Endothelial cell (in vitro differentiated cells): ENCODE data around the gene ADAMTS8. TPM values are rescaled to one million over a fixed set of nuclear protein-coding genes. Genes with fewer than 3 reads are reported as not detected.
A peak's percentile ranks its signal among the peaks of the same experiment; 100 is the strongest.

Experiments
- DNase-seq: peaks from one replicate; pipeline ENCODE4 v3.0.0; 2021; ENCODE audit warnings: low spot score
- H3K27ac Mint-ChIP-seq: one replicate; pipeline ENCODE4 v1.8.0; 2021; ENCODE audit warnings: mixed read lengths, inconsistent platforms; ENCODE audit not compliant: unreplicated experiment
- H3K27me3 Mint-ChIP-seq: one replicate; pipeline ENCODE4 v1.8.0; 2021; ENCODE audit warnings: mild to moderate bottlenecking, moderate library complexity, mixed read lengths, inconsistent platforms; ENCODE audit not compliant: unreplicated experiment
- H3K36me3 Mint-ChIP-seq: one replicate; pipeline ENCODE4 v1.8.0; 2021; ENCODE audit warnings: mild to moderate bottlenecking, low read depth, mixed read lengths, inconsistent platforms; ENCODE audit not compliant: unreplicated experiment
- H3K4me1 Mint-ChIP-seq: one replicate; pipeline ENCODE4 v1.8.0; 2021; ENCODE audit warnings: mild to moderate bottlenecking, mixed read lengths, inconsistent platforms; ENCODE audit not compliant: unreplicated experiment
- H3K4me3 Mint-ChIP-seq: one replicate; pipeline ENCODE4 v1.8.0; 2021; ENCODE audit warnings: mild to moderate bottlenecking, mixed read lengths, inconsistent platforms; ENCODE audit not compliant: unreplicated experiment
- H3K9me3 Mint-ChIP-seq: one replicate; pipeline ENCODE4 v1.8.0; 2021; ENCODE audit warnings: mixed read lengths, inconsistent platforms; ENCODE audit not compliant: unreplicated experiment
- CTCF ChIP-seq: fragments of 200-600 bp; sonication (generic); IDR thresholded peaks from one replicate; pipeline ENCODE4 v1.5.0; 2021; ENCODE audit warnings: antibody characterized with exemption; ENCODE audit not compliant: unreplicated experiment
- total RNA-seq: library from RNA; stranded (reverse); fragmentation: NEBNext Ultra II Directional; extraction: Animal tissue kit (Norgen Biotek cat#: 25700); gene quantifications from one replicate; pipeline ENCODE4 v1.2.1, GENCODE V29; 2021; ENCODE audit not compliant: unreplicated experiment

Gene ADAMTS8
- total RNA-seq, 1 donor from 2014 or later, result 0.31 TPM

- Mint-ChIP-seq H3K4me1 (peaks cover 13% of the 10 kb centered on the region), H3K9me3 (no peaks in the 10 kb centered on the region), H3K27ac (no peak overlapping the region), H3K27me3 (peaks cover 23% of the 10 kb centered on the region), H3K4me3 (no peak overlapping the region), H3K36me3 (no peaks in the 10 kb centered on the region)
- TF ChIP-seq CTCF, result no peak
- DNase-seq, result no peak
Observed at GRCh38 chr11:130425156-130425555, 3.3 kb downstream of the ADAMTS8 start.

GRCh38 chr11:130424613-130425140 lies 3.7 kb downstream of the ADAMTS8 start:
- H3K27me3 Mint-ChIP-seq, result peaks cover 19% of the 10 kb centered on the region
- peak overlapping the region; percentile 3 for H3K4me3 Mint-ChIP-seq
- no peak for TF ChIP-seq CTCF
- H3K27ac Mint-ChIP-seq, result no peak overlapping the region
- DNase-seq, result no peak
- peaks cover 13% of the 10 kb centered on the region for H3K4me1 Mint-ChIP-seq
- H3K36me3 Mint-ChIP-seq, result no peaks in the 10 kb centered on the region
- H3K9me3 Mint-ChIP-seq, result no peaks in the 10 kb centered on the region

- no peak overlapping the region for H3K27ac Mint-ChIP-seq
- no peak overlapping the region for H3K4me3 Mint-ChIP-seq
- H3K27me3 Mint-ChIP-seq, result peaks cover 16% of the 10 kb centered on the region
- no peaks in the 10 kb centered on the region for H3K9me3 Mint-ChIP-seq
- H3K36me3 Mint-ChIP-seq, result no peaks in the 10 kb centered on the region
- DNase-seq, result no peak
- H3K4me1 Mint-ChIP-seq, result peaks cover 8% of the 10 kb centered on the region
- no peak for TF ChIP-seq CTCF
Observed at GRCh38 chr11:130423541-130424142, 4.8 kb downstream of the ADAMTS8 start.

- Mint-ChIP-seq H3K9me3 (no peaks in the 10 kb centered on the region), H3K4me1 (peaks cover 6% of the 10 kb centered on the region), H3K36me3 (no peaks in the 10 kb centered on the region), H3K27ac (no peak overlapping the region), H3K4me3 (no peak overlapping the region), H3K27me3 (peaks cover 13% of the 10 kb centered on the region)
- TF ChIP-seq CTCF, result no peak
- no peak for DNase-seq
Observed at GRCh38 chr11:130422251-130422995, 6.0 kb downstream of the ADAMTS8 start.

- H3K4me1 Mint-ChIP-seq, result peaks cover under 1% of the 10 kb centered on the region
- H3K27me3 Mint-ChIP-seq, result peaks cover 6% of the 10 kb centered on the region
- no peak overlapping the region for H3K4me3 Mint-ChIP-seq
Observed at GRCh38 chr11:130421697-130422096, 6.7 kb downstream of the ADAMTS8 start.

More at GRCh38 chr11:130421697-130422096, 6.7 kb downstream of the ADAMTS8 start:
- DNase-seq, result no peak
- no peaks in the 10 kb centered on the region for H3K36me3 Mint-ChIP-seq
- no peak for TF ChIP-seq CTCF
- H3K9me3 Mint-ChIP-seq, result no peaks in the 10 kb centered on the region
- H3K27ac Mint-ChIP-seq, result no peak overlapping the region
